GM10266 (cell line): Measurements from ENCODE around the gene DPYSL4.
"Not testable (repeated sequence)": the region's sequence is repeated elsewhere in the genome, so short reads cannot be mapped to it uniquely, and the experiment has no call there.

Experiments
- DNase-seq: peaks from one replicate; pipeline ENCODE4 v3.0.0; 2012; ENCODE audit errors: extremely low spot score
- TF ChIP-seq, protein P1 (sequence below): IDR thresholded peaks from 2 replicates; pipeline ENCODE4 v1.5.1; 2012; ENCODE audit warnings: mild to moderate bottlenecking, low read depth; ENCODE audit not compliant: control insufficient read depth, insufficient read depth; ENCODE audit errors: missing control alignments

The DPYSL4 gene

DNA sequence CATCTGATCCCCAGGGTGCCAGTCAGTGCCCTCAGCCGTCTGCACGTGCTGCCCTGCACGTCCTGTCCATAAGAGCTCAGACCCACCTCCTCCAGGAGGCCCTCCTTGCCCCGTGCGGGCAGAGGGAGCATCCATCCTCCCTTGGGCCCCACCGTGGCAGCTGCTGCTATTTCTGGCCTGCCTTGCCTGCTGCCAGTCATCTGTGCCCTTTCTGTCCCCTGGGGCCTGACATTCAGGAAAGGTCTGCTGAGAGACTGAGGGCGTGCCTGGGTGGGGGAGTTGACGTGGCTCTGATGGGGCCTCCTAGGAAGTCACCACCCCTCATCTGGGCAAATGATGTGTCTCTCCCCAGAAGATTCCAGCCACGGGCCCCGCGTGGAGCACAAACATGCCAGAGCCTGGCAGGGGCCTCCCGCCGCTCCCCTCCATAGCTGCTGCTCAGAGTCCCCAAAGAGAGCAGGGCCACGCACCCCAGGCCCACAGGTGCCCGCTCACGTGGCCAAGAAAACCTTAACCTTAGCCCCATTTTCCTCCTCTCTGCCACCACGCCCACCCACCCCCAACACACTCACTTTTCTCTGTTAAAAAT is 21.8 kb downstream of the DPYSL4 start:
- TF ChIP-seq, protein P1, sequence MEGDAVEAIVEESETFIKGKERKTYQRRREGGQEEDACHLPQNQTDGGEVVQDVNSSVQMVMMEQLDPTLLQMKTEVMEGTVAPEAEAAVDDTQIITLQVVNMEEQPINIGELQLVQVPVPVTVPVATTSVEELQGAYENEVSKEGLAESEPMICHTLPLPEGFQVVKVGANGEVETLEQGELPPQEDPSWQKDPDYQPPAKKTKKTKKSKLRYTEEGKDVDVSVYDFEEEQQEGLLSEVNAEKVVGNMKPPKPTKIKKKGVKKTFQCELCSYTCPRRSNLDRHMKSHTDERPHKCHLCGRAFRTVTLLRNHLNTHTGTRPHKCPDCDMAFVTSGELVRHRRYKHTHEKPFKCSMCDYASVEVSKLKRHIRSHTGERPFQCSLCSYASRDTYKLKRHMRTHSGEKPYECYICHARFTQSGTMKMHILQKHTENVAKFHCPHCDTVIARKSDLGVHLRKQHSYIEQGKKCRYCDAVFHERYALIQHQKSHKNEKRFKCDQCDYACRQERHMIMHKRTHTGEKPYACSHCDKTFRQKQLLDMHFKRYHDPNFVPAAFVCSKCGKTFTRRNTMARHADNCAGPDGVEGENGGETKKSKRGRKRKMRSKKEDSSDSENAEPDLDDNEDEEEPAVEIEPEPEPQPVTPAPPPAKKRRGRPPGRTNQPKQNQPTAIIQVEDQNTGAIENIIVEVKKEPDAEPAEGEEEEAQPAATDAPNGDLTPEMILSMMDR, result no peak
- DNase-seq, result no peak

DNA sequence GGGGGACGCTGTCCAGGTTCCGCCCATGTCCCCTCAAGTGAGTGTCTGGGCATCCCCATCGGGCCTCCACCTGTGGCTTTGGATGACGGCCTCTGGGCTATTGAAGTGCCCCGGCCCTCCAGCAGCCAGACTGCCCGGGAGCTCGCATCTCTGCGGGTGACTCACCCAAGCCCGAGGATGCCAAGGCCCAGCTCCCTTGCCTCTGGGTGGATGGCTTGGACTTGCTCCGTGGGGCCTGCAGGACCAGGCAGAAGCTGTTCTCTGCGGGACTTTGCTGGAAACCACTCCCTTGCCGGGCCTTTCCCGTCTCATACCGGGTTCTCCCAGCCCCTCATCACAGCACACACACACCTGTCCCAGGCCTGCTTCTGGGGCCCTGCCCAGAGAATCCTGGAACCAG is 22.4 kb downstream of the DPYSL4 start:
- DNase-seq, result no peak

DNA sequence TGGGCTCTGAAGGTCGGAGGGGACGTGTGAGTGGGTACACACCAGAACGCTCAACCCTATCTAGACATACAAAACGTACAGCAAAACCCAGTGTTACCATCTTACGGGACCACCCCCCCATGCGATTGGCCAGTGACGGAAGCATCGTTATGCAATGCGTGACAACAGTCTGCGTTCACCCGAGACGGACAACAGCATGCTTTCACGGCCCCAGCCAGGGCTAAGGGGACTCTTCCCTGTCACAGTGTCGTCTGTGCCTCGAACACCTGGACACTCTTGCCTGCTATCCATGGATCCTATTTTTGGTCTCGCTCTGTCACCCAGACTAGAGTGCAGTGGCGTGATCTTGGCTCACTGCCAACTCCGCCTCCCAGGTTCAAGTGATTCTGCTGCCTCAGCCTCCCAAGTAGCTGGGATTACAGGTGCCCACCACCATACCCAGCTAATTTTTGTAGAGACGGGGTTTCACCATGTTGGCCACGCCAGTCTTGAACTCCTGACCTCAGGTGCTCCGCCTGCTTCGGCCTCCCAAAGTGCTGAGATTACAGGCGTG is 23.3 kb downstream of the DPYSL4 start:
- TF ChIP-seq, protein P1, result no peak
- DNase-seq, result no peak

More for the DNA sequence above, 22.4 kb downstream of the DPYSL4 start:
- TF ChIP-seq, protein P1, result no peak

DNA sequence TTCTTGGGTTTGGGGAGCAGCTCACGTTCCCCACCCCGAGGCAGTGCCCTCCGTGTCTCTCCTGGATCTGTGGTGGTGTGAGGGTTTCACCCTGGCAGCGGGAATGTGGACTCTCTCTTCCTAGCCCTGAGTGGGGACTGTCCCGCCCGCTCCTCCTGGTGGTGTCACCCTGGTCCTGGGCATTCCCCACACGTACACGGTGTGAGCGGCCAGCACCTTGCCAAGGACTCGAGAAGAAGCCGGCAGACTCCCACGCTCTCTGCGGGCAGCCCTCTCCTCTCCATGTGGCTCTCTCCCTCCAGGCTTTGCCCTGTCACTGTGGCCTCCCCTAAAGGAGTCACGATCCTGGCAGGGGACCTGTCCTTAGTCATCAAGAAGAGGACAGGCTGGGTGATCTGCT is 24.0 kb downstream of the DPYSL4 start:
- TF ChIP-seq, protein P1, result no peak
- DNase-seq, result no peak

DNA sequence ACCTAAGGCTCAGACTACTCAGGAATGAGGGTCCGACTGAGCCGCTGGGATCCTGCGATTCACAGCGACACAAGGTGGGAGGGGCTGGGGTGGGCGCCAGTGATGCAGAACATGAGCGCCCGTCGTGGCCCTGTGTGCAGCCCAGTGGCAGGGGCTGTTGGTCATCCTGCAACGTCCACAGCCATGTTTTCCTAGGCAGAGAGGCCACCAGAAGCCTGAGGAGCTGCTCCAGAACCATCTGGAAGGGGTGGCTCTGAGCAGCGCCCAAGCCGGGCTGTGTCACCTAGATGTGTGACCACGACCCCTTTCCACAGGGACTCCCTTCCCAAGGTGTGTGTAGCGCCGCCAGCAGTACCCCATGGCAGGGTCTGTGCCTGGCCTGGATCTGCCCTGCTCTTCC is 24.5 kb downstream of the DPYSL4 start:
- no peak for DNase-seq
- TF ChIP-seq, protein P1, result no peak

DNA sequence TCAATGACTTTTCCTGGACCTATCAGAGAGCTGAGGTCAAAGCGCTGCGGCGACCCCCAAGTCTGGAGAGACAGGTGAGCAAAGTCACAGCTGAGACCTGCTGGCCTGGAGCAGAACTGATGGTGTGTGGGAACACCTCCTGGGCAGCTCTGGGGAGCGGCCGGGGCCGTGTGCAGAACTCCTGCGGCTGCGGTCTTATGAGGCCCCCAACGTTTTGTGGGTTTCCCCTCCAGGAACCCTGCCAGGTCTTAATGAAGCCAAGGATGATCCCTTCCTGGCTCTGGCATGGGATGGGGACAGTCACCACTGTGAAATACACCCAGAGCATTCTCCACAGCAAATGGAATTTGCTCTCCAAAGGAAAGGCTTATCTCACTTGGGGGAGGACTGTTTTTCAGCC is 26.1 kb downstream of the DPYSL4 start:
- TF ChIP-seq, protein P1, result no peak
- DNase-seq, result no peak

DNA sequence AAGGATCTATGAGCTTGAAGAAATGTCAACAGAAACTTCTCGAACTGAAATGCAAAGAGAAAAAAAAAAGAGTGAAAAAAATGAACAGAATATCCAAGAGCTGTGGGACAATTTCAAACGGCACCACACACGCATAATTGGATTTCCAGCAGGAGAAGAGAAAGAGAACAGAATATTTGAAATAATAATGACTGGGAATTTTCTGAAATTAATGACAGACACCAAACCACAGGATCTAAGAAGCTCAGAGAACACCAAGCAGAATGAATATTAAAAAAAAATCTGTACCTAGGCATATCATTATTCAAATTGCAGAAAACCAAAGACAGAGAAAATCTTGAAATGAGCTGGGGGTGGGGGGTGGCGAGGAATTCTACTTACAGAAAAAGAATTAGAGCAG is 27.2 kb downstream of the DPYSL4 start:
- TF ChIP-seq, protein P1, result no peak

DNA sequence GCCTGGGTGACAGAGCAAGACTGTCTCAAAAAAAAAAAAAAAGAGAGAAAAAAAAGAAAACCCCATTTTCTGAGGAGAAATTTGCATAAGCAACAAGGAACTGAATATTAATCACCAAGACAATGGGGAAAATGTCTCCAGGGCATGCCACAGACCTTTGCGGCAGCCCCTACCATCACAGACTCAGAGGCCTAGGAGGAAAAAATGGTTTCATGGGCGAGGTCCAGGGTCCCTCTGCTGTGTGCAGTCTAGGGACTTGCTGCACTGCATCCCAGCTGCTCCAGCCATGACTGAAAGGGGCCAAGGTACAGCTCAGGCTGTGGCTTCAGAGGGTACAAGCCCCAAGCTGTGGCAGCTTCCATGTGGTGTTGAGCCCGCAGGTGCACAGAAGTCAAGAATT is 29.7 kb downstream of the DPYSL4 start:
- not testable (repeated sequence) for DNase-seq

More for the DNA sequence above, 27.2 kb downstream of the DPYSL4 start:
- DNase-seq, result no peak
